Osteoblast (primary cell): ENCODE data around the gene SCMH1. TPM values are rescaled to one million over a fixed set of nuclear protein-coding genes. Genes with fewer than 3 reads are reported as not detected.

ENCODE experiments used
- DNase-seq: peaks from one replicate; pipeline ENCODE4 v3.0.0; 2011; ENCODE audit warnings: low spot score, mixed read lengths; ENCODE audit not compliant: insufficient read length; ENCODE audit errors: missing footprints
- H2AFZ ChIP-seq: 2 replicates; pipeline ENCODE4 v1.6.0; 2011; ENCODE audit warnings: mild to moderate bottlenecking, low read length
- H3K27ac ChIP-seq: 2 replicates; pipeline ENCODE4 v1.5.1; 2011; ENCODE audit warnings: mild to moderate bottlenecking, low read depth, low read length, moderate library complexity
- H3K27me3 ChIP-seq: 2 replicates; pipeline ENCODE4 v1.6.0; 2012; ENCODE audit warnings: mild to moderate bottlenecking, control low read depth, inconsistent platforms, low read length, moderate library complexity; ENCODE audit not compliant: insufficient read depth
- H3K36me3 ChIP-seq: 2 replicates; pipeline ENCODE4 v1.5.1; 2011; ENCODE audit warnings: mild to moderate bottlenecking, low read length, control low read depth, moderate library complexity; ENCODE audit not compliant: insufficient read depth
- H3K4me1 ChIP-seq: 2 replicates; pipeline ENCODE4 v1.5.1; 2011; ENCODE audit warnings: mild to moderate bottlenecking, low read length, control low read depth, moderate library complexity; ENCODE audit not compliant: insufficient read depth
- H3K4me2 ChIP-seq: 2 replicates; pipeline ENCODE4 v1.6.0; 2011; ENCODE audit warnings: mild to moderate bottlenecking, low read length; ENCODE audit not compliant: insufficient read depth
- H3K4me3 ChIP-seq: fragments of 200-600 bp; sonication (generic); 3 replicates; pipeline ENCODE4 v1.5.1; 2012; ENCODE audit warnings: mild to moderate bottlenecking, low read length, inconsistent platforms; ENCODE audit not compliant: insufficient read depth
- H3K79me2 ChIP-seq: 2 replicates; pipeline ENCODE4 v1.6.0; 2012; ENCODE audit warnings: mild to moderate bottlenecking, low read length, control low read depth, inconsistent platforms; ENCODE audit not compliant: insufficient read depth
- H3K9me3 ChIP-seq: 2 replicates; pipeline ENCODE4 v1.5.1; 2011; ENCODE audit warnings: low read depth, low read length, control low read depth
- H4K20me1 ChIP-seq: 2 replicates; pipeline ENCODE4 v1.6.0; 2012; ENCODE audit warnings: mild to moderate bottlenecking, low read length, control low read depth; ENCODE audit not compliant: insufficient read depth
- CTCF ChIP-seq: IDR thresholded peaks from 2 replicates; pipeline ENCODE4 v1.5.1; 2011; ENCODE audit warnings: mild to moderate bottlenecking, low read depth, low read length, moderate library complexity; ENCODE audit errors: extremely low read depth
- total RNA-seq: library from RNA; depleted of rRNA; stranded (reverse); fragments of >200 nt; gene quantifications from 2 replicates; pipeline ENCODE4 v1.2.3, GENCODE V29; 2012

SCMH1 gene
- total RNA-seq, 1 donor: 33.7 TPM

- Histone ChIP-seq H4K20me1 (peaks cover 21% of the 10 kb centered on the region), H3K27me3 (no peaks in the 10 kb centered on the region), H3K4me2 (no peak overlapping the region), H3K4me3 (no peak overlapping the region), H3K9me3 (no peaks in the 10 kb centered on the region), H3K36me3 (peaks cover 57% of the 10 kb centered on the region), H3K79me2 (peaks cover 85% of the 10 kb centered on the region), H3K4me1 (peaks cover 47% of the 10 kb centered on the region), H3K27ac (peak overlapping the region; percentile 55), H2AFZ (no peak overlapping the region)
- no peak for DNase-seq
- no peak for TF ChIP-seq CTCF
Measured at GRCh38 chr1:40984531-40984930, 257.6 kb downstream of the SCMH1 start.

GRCh38 chr1:40984066-40984465 lies 258.0 kb downstream of the SCMH1 start:
- no peak overlapping the region for H2AFZ ChIP-seq
- no peaks in the 10 kb centered on the region for H3K27me3 ChIP-seq
- no peak for DNase-seq
- peak overlapping the region; percentile 55 for H3K27ac ChIP-seq
- H3K4me2 ChIP-seq: no peak overlapping the region
- peaks cover 21% of the 10 kb centered on the region for H4K20me1 ChIP-seq
- no peak overlapping the region for H3K4me3 ChIP-seq
- peaks cover 83% of the 10 kb centered on the region for H3K79me2 ChIP-seq
- peaks cover 47% of the 10 kb centered on the region for H3K4me1 ChIP-seq
- H3K9me3 ChIP-seq: no peaks in the 10 kb centered on the region
- peaks cover 52% of the 10 kb centered on the region for H3K36me3 ChIP-seq
- TF ChIP-seq CTCF: no peak

- peaks cover 44% of the 10 kb centered on the region for H3K36me3 ChIP-seq
- H2AFZ ChIP-seq: no peak overlapping the region
Measured at GRCh38 chr1:40983286-40983685, 258.8 kb downstream of the SCMH1 start.

GRCh38 chr1:40982721-40983120 lies 259.4 kb downstream of the SCMH1 start:
- Histone ChIP-seq H3K27ac (peak overlapping the region; percentile 55), H3K36me3 (peaks cover 38% of the 10 kb centered on the region), H3K9me3 (no peaks in the 10 kb centered on the region), H3K4me2 (peak overlapping the region; percentile 21), H3K4me3 (no peak overlapping the region), H3K79me2 (peaks cover 82% of the 10 kb centered on the region), H3K4me1 (peaks cover 47% of the 10 kb centered on the region), H2AFZ (no peak overlapping the region), H4K20me1 (peaks cover 21% of the 10 kb centered on the region), H3K27me3 (no peaks in the 10 kb centered on the region)
- TF ChIP-seq CTCF: no peak
- DNase-seq: peak; percentile 84

More at GRCh38 chr1:40983286-40983685, 258.8 kb downstream of the SCMH1 start:
- Histone ChIP-seq H3K4me3 (no peak overlapping the region), H4K20me1 (peaks cover 21% of the 10 kb centered on the region), H3K4me2 (no peak overlapping the region), H3K4me1 (peaks cover 47% of the 10 kb centered on the region), H3K79me2 (peaks cover 82% of the 10 kb centered on the region), H3K9me3 (no peaks in the 10 kb centered on the region), H3K27me3 (no peaks in the 10 kb centered on the region), H3K27ac (peak overlapping the region; percentile 55)
- DNase-seq: no peak
- TF ChIP-seq CTCF: no peak
